Astrocyte of the spinal cord (primary cell): ENCODE measurements around the gene CEP131.

Experiments used
- DNase-seq: peaks from one replicate; pipeline ENCODE4 v3.0.0; 2011; ENCODE audit warnings: low read depth, low spot score
- H3K4me3 ChIP-seq: 2 replicates; pipeline ENCODE4 v1.5.1; 2011; ENCODE audit warnings: low read depth, mild to moderate bottlenecking, low read length, moderate library complexity
- CTCF ChIP-seq: IDR thresholded peaks from 2 replicates; pipeline ENCODE4 v1.5.1; 2012; ENCODE audit warnings: low read depth, mild to moderate bottlenecking, low read length, inconsistent platforms
- in situ Hi-C: cut with HindIII; loops from 2 replicates; pipeline ENCODE4 v1.10.0; 2017; ENCODE audit warnings: low sequenced_read_pairs

The CEP131 gene

GRCh38 chr17:81183807-81184206 is 39.0 kb downstream of the CEP131 start:
- TF ChIP-seq CTCF, result no peak
- in situ Hi-C loops, result no loop called here

DNA sequence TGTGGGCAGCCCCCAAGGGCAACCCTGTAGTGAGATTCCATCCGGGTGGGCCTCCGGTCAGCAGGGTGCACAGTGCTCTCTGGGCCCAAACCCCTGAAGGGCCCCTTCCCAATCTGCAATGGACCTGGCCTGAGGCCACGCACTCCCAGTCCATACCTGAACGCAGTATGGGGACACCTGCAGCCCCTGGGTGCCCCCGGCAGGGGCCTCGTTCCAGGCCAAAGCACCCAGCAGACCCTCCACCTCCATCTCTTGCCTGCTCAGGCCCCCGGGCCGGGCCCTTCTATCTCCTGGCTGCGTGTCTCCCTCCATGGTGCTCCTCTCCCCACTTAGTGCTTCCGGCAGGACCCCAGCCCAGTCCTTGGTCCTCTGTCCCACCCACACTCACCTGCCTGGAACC is 39.4 kb downstream of the CEP131 start:
- no peak for TF ChIP-seq CTCF
- DNase-seq, result no peak
- in situ Hi-C loops, result no loop called here
- no peak overlapping the region for H3K4me3 ChIP-seq

More at GRCh38 chr17:81183807-81184206, 39.0 kb downstream of the CEP131 start:
- H3K4me3 ChIP-seq, result no peak overlapping the region
- no peak for DNase-seq

GRCh38 chr17:81182596-81182995 is 40.2 kb downstream of the CEP131 start:
- no peak for TF ChIP-seq CTCF
- in situ Hi-C loops, result no loop called here
- no peak for DNase-seq

DNA sequence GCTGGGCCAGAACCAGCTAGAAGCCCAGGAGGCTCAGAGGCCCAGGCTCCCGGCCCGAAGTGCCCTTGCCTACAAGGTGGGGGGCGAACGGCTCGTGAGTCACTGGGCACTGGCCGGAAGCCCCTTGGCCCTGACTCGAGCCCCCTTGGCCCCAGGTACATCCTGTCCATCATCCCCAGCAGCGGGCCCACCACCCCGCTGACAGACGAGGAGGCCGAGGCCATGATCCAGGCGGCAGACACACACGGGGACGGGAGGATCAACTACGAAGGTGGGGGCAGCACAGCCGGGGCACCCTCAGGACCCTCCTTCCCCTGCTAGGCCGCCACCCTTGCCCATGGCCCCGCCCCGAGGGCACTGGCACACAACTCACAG is 41.0 kb downstream of the CEP131 start:
- no peak for TF ChIP-seq CTCF

More at GRCh38 chr17:81182596-81182995, 40.2 kb downstream of the CEP131 start:
- no peak overlapping the region for H3K4me3 ChIP-seq

DNA sequence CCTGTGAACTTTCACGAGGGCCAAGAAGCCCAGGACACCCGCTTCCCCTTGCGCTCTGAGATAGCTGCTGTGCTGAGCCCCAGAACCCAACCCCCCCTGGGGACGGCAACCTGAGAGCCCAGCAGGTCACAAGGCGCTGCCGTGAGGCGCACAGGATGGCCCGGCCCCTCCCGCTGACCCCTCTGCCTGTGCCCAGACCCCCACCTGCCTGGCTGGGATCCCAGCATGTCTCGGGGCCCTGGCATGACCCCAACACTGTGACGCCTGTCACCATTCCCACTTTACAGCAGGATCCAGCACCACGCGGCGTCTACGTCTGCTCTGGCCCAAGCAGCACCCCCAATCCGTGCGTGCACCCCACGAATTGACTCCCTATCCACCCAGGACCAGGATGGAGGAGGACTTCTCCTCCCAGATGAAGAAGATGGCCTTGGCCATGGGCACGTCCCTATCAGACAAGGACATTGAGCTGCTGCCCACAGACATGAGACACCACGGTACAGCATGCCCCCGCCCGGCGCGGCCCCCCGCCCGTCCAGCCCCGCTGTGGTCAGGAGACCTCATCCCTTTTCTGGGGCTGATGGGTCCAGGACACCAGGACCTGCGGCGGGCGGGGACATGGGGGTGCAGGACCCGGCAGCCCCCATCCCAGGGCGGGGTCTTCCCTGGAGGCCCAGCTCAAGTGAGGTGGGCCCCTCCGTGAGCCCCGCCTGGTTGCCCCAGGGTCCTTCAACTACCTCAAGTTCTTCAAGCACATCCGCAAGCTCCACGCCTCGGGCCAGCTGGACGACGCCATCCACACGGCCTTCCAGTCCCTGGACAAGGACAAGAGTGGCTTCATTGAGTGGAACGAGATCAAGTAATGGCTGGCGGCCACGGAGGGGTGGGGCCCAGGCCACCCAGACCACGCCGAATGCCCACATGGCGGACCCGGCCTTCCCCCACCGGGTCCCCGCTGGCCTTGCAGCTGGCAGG is 41.6 kb downstream of the CEP131 start:
- in situ Hi-C loops, result no loop called here
- no peak for DNase-seq

More for the DNA sequence above, 41.0 kb downstream of the CEP131 start:
- H3K4me3 ChIP-seq, result no peak overlapping the region
- in situ Hi-C loops, result no loop called here
- no peak for DNase-seq

DNA sequence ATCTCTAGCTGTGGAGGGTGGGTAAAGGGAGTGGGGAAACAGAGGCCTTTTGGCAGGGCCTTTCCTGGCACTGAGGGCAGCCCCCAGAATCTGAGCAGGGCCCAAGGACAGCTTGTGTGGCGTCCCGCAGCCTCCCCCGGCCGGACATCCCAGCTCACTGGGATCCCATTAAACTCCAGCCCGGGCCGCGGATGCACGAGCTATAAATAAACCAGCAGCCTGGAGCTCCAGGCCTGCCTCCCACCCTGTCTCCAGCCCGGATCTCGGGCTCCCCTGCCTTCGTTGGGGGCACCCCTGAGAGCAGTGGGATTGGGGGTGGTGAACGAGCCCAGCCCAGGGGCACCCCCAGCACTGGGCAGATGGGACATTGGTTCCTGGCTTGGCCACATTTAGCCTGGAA is 42.9 kb downstream of the CEP131 start:
- in situ Hi-C loops, result no loop called here
- DNase-seq, result no peak
- no peak for TF ChIP-seq CTCF
- no peak overlapping the region for H3K4me3 ChIP-seq

More for the DNA sequence above, 41.6 kb downstream of the CEP131 start:
- no peak overlapping the region for H3K4me3 ChIP-seq
- no peak for TF ChIP-seq CTCF
